Fibroblast of upper back skin (primary cell): ENCODE results near the gene NAALADL2.
"Not testable (repeated sequence)": the region's sequence is repeated elsewhere in the genome, so short reads cannot be mapped to it uniquely, and the experiment has no call there.

Experiments used
- DNase-seq: peaks from one replicate; pipeline ENCODE4 v3.0.0-alpha.2; 2013

Gene NAALADL2

GRCh38 chr3:175729466-175729865 is 870.3 kb downstream of the NAALADL2 start:
- DNase-seq, result peak; percentile 55

GRCh38 chr3:175731543-175731942 is 872.4 kb downstream of the NAALADL2 start:
- no peak for DNase-seq

GRCh38 chr3:175732017-175732416 is 872.9 kb downstream of the NAALADL2 start:
- DNase-seq, result no peak

DNA sequence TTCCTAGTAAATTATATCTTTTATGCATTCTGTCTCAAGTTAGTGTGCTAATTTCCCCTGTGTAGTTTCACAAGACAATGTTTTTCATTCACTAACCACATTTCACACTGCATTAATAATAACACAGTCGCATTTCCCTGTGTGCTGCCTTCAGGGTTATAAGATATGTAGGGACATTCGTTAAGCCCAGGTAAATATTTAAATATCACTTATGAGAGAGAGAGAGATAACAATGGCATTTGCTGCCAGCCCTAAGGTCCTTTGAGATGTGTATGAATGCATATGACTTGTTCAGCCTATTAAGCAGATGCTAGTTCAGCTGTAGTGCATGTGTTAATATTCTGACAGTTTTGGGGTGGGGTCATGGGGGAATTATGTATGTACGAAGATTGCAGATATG is 876.7 kb downstream of the NAALADL2 start:
- no peak for DNase-seq

- DNase-seq, result peak; percentile 60
These were observed 878.8 kb downstream of the NAALADL2 start for GRCh38 chr3:175737646-175738572.

DNA sequence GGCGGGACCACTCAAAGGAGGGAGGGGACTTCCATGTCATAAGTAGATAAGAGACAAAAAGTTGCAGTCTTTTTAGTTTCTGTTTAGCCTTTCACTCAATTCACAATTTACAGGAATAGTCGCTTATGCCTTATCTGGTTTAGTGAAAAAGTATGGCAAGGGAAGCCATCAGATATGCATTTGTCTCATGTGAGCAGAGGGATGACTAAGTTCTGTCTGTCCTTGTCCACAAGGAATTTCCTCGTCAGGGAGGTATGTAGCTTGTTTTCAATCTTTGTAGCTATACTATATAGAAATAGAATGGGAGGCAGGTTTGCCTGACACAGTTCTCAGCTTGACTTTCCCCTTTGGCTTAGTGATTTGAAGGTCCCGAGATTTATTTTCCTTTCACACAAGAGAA is 882.8 kb downstream of the NAALADL2 start:
- peak; percentile 56 for DNase-seq

GRCh38 chr3:175743733-175744400 is 884.7 kb downstream of the NAALADL2 start:
- peak; percentile 74 for DNase-seq

DNA sequence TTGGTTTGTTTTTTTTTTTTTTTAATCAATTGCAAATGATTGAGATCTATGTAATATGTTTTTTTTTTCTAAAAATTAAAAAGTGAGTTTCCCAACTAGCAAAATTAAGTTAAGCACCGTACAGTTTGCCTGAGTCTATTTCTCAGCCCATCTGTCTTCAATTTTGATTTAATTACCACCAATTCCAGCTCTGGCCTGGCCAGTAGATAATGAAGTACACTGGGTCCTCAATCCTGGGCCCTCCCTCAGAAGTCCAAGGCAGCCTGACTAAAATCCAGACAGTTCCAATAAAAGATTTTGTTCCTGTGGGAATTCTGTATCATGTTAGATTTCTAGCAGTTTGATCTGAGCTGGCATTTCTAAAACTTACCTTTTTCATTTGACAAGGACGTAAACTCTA is 887.2 kb downstream of the NAALADL2 start:
- no peak for DNase-seq

DNA sequence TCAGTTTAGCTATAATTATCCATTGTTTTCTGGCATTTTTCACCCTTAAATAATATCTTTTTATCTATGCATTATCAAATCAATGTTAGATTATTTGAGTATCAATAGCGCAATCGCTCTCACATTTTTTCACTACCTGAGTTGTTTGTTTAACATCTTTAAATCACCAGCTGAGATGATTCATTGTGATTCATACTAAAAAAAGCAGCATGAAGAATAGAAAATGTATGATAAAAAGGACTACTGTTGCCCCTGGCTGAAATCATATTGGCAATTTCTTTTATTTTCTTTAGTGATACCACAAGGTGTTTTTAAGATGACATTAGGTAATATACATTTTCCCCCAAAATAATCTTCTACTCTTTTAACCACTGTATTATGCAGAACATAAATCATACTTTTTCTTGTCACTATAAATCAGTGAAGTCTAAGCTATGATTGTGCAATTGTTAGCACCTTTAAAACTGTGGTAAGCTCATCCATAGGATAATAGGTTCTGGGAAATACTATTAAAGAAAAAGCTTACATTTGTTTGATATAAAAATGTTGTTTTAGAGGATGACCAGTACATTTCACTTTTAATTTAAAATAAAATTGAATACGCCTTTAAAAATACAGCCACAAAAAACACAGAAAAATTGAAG is 889.1 kb downstream of the NAALADL2 start:
- DNase-seq, result peak; percentile 34

GRCh38 chr3:175749981-175750380 is 890.8 kb downstream of the NAALADL2 start:
- DNase-seq, result no peak

DNA sequence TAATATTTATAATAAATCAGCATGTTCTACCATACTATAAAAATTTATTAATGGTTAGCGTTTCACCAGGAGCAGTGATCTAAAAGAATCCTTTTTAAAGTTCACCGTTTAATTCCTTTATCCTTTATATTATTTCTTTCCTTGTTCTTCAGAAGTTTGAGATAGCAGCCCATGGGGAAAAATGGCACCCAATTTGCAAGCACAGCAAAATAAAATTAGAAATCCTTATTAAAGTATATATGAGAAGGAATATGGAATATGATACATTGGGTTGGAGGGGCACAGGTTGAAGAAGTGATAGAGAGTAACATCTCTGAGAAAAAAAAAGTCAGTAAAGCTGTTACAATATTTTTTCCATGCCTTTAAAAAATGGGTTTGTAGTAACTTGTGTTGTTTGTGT is 892.0 kb downstream of the NAALADL2 start:
- no peak for DNase-seq

- DNase-seq, result no peak
These were observed 904.8 kb downstream of the NAALADL2 start for GRCh38 chr3:175763948-175764347.

GRCh38 chr3:175764722-175765121 is 905.6 kb downstream of the NAALADL2 start:
- DNase-seq, result no peak

- no peak for DNase-seq
These were observed 911.3 kb downstream of the NAALADL2 start for GRCh38 chr3:175770426-175770825.

GRCh38 chr3:175777495-175777894 is 918.4 kb downstream of the NAALADL2 start:
- DNase-seq, result peak; percentile 28

DNA sequence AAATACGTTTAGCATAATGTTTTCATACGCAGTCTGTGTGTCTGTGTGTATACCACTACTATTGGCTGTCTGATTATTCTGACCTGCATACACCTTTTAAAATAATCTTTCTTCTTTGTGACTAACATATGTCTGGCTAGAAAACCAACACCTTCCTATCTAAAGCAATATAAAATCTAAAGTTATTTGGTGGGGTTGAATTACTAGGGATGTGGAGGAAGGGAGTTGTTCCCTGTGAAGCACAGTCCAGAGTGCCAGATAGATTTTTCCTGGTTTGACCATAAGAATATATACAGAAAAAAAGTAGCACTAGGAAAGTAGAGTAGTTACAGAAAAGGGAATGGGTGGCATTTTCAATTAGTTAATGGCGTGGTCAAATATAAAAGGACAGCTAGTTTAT is 918.8 kb downstream of the NAALADL2 start:
- no peak for DNase-seq

DNA sequence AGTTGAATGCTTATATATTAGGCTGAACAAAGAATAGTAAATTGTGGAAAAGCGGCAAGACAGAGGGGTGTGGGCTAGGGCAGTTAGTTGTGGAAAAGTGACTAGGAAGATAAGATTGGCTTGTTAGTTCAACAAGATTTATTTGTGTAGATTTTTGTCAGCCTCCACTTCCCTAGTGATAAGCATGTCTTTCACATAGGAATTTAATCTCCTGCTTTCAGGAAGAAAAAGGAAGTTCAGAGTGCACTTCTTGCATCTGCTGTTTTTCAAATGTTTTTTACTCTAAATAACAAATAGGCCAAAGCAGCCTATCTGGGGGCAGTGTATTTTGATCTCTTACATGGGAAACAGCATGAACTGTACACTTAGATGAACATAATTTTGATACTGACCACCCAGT is 919.9 kb downstream of the NAALADL2 start:
- no peak for DNase-seq

GRCh38 chr3:175787109-175787508 is 928.0 kb downstream of the NAALADL2 start:
- not testable (repeated sequence) for DNase-seq

GRCh38 chr3:175792245-175792644 is 933.1 kb downstream of the NAALADL2 start:
- DNase-seq, result no peak

- no peak for DNase-seq
These were observed 939.2 kb downstream of the NAALADL2 start for GRCh38 chr3:175798326-175798725.

- DNase-seq, result peak; percentile 9
These were observed 946.7 kb downstream of the NAALADL2 start for GRCh38 chr3:175805825-175806224.

GRCh38 chr3:175807175-175807574 is 948.0 kb downstream of the NAALADL2 start:
- no peak for DNase-seq

GRCh38 chr3:175818811-175819464 is 959.8 kb downstream of the NAALADL2 start:
- DNase-seq, result no peak
